ENCODE results near the gene SLC6A5.
"Not testable (repeated sequence)": the region's sequence is repeated elsewhere in the genome, so short reads cannot be mapped to it uniquely, and the experiment has no call there.

SLC6A5 gene

DNA sequence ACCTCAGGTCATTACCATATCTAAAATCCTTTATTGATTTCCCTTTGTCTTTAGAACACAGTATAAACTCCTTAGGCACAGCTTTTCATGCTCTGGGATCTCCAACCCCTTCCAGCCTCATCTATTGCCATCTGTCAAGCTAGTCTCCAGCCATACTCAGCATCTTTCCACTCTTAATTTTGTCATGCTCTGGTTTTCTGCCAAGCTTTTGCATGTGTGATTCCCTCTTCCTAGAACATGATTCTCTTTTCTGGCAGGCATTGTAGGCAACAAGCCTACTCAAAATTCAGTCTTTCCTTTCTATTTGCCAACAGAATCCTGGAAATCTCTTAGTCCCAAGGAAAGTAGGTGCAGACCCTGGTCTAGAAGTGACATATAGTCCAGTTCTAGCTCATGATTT is 35.5 kb upstream of the SLC6A5 start:
- TF ChIP-seq, protein P1, sequence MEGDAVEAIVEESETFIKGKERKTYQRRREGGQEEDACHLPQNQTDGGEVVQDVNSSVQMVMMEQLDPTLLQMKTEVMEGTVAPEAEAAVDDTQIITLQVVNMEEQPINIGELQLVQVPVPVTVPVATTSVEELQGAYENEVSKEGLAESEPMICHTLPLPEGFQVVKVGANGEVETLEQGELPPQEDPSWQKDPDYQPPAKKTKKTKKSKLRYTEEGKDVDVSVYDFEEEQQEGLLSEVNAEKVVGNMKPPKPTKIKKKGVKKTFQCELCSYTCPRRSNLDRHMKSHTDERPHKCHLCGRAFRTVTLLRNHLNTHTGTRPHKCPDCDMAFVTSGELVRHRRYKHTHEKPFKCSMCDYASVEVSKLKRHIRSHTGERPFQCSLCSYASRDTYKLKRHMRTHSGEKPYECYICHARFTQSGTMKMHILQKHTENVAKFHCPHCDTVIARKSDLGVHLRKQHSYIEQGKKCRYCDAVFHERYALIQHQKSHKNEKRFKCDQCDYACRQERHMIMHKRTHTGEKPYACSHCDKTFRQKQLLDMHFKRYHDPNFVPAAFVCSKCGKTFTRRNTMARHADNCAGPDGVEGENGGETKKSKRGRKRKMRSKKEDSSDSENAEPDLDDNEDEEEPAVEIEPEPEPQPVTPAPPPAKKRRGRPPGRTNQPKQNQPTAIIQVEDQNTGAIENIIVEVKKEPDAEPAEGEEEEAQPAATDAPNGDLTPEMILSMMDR (IDR thresholded peaks at IDR 0.05; ENCODE audit: borderline replicate concordance, extremely low read depth, low read length, poor library complexity, severe bottlenecking): no peak
- TF ChIP-seq EZH2 (IDR thresholded peaks at IDR 0.05; ENCODE audit: borderline replicate concordance, low read depth, low read length, severe bottlenecking): no peak
- H3K27ac ChIP-seq (ENCODE audit: low read length): no peak overlapping the region
- no peaks in the 10 kb centered on the region for H4K20me1 ChIP-seq (ENCODE audit: insufficient read depth, low read length)
- H3K79me2 ChIP-seq (ENCODE audit: insufficient read depth, low read length): no peaks in the 10 kb centered on the region
- no peak overlapping the region for H3K4me2 ChIP-seq (ENCODE audit: insufficient read depth, low read length)
- no peaks in the 10 kb centered on the region for H3K9me3 ChIP-seq (ENCODE audit: insufficient read depth, low read length, severe bottlenecking)
- no peaks in the 10 kb centered on the region for H3K27me3 ChIP-seq (ENCODE audit: insufficient read depth, low read length, poor library complexity)
- H3K9ac ChIP-seq (ENCODE audit: low read depth, low read length): no peak overlapping the region
- no peak overlapping the region for H2AFZ ChIP-seq (ENCODE audit: low read depth, low read length)
- no peak overlapping the region for H3K4me3 ChIP-seq (ENCODE audit: low read depth in 1 of 2, low read length in 2 of 2)
- DNase-seq (no peak), ATAC-seq (ENCODE audit: insufficient read depth, low read depth) (no peak)
- no peaks in the 10 kb centered on the region for H3K36me3 ChIP-seq (ENCODE audit: insufficient read depth, low read length)
- H3K4me1 ChIP-seq (ENCODE audit: insufficient read depth, low read length): no peaks in the 10 kb centered on the region

GRCh38 chr11:20564846-20565635 is 34.4 kb upstream of the SLC6A5 start:
- DNase-seq: no peak
- TF ChIP-seq, protein P1 (IDR thresholded peaks at IDR 0.05; ENCODE audit: borderline replicate concordance, extremely low read depth, low read length, poor library complexity, severe bottlenecking): no peak
- no peak for TF ChIP-seq EZH2 (IDR thresholded peaks at IDR 0.05; ENCODE audit: borderline replicate concordance, low read depth, low read length, severe bottlenecking)
- H3K4me2 ChIP-seq (ENCODE audit: insufficient read depth, low read length): no peak overlapping the region

GRCh38 chr11:20566115-20566514 is 33.3 kb upstream of the SLC6A5 start:
- H4K20me1 ChIP-seq (ENCODE audit: insufficient read depth, low read length); H3K9ac ChIP-seq (ENCODE audit: low read depth, low read length); DNase-seq; H3K79me2 ChIP-seq (ENCODE audit: insufficient read depth, low read length); ATAC-seq (ENCODE audit: insufficient read depth, low read depth); H3K4me1 ChIP-seq (ENCODE audit: insufficient read depth, low read length); H3K4me2 ChIP-seq (ENCODE audit: insufficient read depth, low read length); H3K4me3 ChIP-seq (ENCODE audit: low read depth in 1 of 2, low read length in 2 of 2); H2AFZ ChIP-seq (ENCODE audit: low read depth, low read length); H3K27me3 ChIP-seq (ENCODE audit: insufficient read depth, low read length, poor library complexity); H3K9me3 ChIP-seq (ENCODE audit: insufficient read depth, low read length, severe bottlenecking); H3K27ac ChIP-seq (ENCODE audit: low read length); H3K36me3 ChIP-seq (ENCODE audit: insufficient read depth, low read length): not testable (repeated sequence)

More at GRCh38 chr11:20564846-20565635, 34.4 kb upstream of the SLC6A5 start:
- Histone ChIP-seq H3K27ac (ENCODE audit: low read length) (no peak overlapping the region), H3K4me1 (ENCODE audit: insufficient read depth, low read length) (no peaks in the 10 kb centered on the region), H3K4me3 (ENCODE audit: low read depth in 1 of 2, low read length in 2 of 2) (no peak overlapping the region), H3K36me3 (ENCODE audit: insufficient read depth, low read length) (no peaks in the 10 kb centered on the region), H3K27me3 (ENCODE audit: insufficient read depth, low read length, poor library complexity) (no peaks in the 10 kb centered on the region), H3K9ac (ENCODE audit: low read depth, low read length) (no peak overlapping the region), H3K9me3 (ENCODE audit: insufficient read depth, low read length, severe bottlenecking) (no peaks in the 10 kb centered on the region), H3K79me2 (ENCODE audit: insufficient read depth, low read length) (no peaks in the 10 kb centered on the region), H2AFZ (ENCODE audit: low read depth, low read length) (no peak overlapping the region), H4K20me1 (ENCODE audit: insufficient read depth, low read length) (no peaks in the 10 kb centered on the region)
- ATAC-seq (ENCODE audit: insufficient read depth, low read depth): no peak

DNA sequence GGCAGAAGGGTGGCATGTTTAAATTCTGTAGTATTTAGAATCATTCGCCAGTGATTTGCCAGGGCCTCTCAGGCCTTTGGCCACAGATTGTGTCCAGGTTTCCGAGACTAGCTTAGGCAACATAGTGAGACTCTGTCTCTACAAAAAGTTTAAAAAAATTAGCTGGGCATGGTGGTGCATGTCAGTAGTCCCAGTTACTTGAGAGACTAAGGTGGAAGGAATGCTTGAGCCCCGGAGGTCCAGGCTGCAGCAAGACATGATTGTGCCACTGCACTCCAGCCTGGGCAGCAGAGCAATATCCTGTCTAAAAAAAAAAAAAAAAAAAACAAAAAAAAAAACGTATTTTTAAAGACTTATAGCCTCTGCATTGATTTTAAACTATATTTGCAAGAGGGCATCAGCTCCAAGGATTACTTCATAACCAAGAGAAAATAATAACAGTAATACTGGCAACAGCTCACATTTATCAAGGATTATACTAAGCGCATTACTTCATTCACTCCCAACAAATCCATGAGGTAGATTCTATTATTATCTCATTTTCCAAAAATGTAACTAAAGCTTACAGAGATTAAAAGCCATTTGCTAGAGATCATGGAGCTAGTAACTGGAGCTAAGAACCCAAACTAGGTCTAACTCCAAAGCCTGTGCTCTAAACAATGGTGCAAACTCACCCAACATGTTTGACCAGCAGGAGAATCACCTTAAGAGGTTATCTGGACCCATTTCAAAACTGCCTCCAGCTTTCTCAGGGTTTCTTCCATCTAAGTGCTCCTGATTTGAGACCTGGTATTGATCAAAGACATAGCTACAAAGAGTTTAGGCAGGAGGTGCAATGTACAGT is 32.6 kb upstream of the SLC6A5 start:
- H3K4me1 ChIP-seq (ENCODE audit: insufficient read depth, low read length): no peaks in the 10 kb centered on the region
- no peak overlapping the region for H3K9ac ChIP-seq (ENCODE audit: low read depth, low read length)
- H3K79me2 ChIP-seq (ENCODE audit: insufficient read depth, low read length): no peaks in the 10 kb centered on the region
- TF ChIP-seq, protein P1 (IDR thresholded peaks at IDR 0.05; ENCODE audit: borderline replicate concordance, extremely low read depth, low read length, poor library complexity, severe bottlenecking): no peak
- no peak for TF ChIP-seq EZH2 (IDR thresholded peaks at IDR 0.05; ENCODE audit: borderline replicate concordance, low read depth, low read length, severe bottlenecking)
- DNase-seq: no peak
- no peaks in the 10 kb centered on the region for H4K20me1 ChIP-seq (ENCODE audit: insufficient read depth, low read length)
- H3K36me3 ChIP-seq (ENCODE audit: insufficient read depth, low read length): no peaks in the 10 kb centered on the region
- H3K4me2 ChIP-seq (ENCODE audit: insufficient read depth, low read length): no peak overlapping the region
- H3K9me3 ChIP-seq (ENCODE audit: insufficient read depth, low read length, severe bottlenecking): no peaks in the 10 kb centered on the region
- no peak overlapping the region for H3K27ac ChIP-seq (ENCODE audit: low read length)
- H3K27me3 ChIP-seq (ENCODE audit: insufficient read depth, low read length, poor library complexity): no peaks in the 10 kb centered on the region
- H2AFZ ChIP-seq (ENCODE audit: low read depth, low read length): no peak overlapping the region
- no peak overlapping the region for H3K4me3 ChIP-seq (ENCODE audit: low read depth in 1 of 2, low read length in 2 of 2)
- no peak for ATAC-seq (ENCODE audit: insufficient read depth, low read depth)

- ATAC-seq (ENCODE audit: insufficient read depth, low read depth); H3K27me3 ChIP-seq (ENCODE audit: insufficient read depth, low read length, poor library complexity); H3K36me3 ChIP-seq (ENCODE audit: insufficient read depth, low read length): not testable (repeated sequence)
Measured at GRCh38 chr11:20579725-20580124, 19.7 kb upstream of the SLC6A5 start.

More at GRCh38 chr11:20579725-20580124, 19.7 kb upstream of the SLC6A5 start:
- DNase-seq; H3K4me3 ChIP-seq (ENCODE audit: low read depth in 1 of 2, low read length in 2 of 2); H3K4me1 ChIP-seq (ENCODE audit: insufficient read depth, low read length); H3K4me2 ChIP-seq (ENCODE audit: insufficient read depth, low read length); H3K27ac ChIP-seq (ENCODE audit: low read length); H3K9ac ChIP-seq (ENCODE audit: low read depth, low read length); H3K9me3 ChIP-seq (ENCODE audit: insufficient read depth, low read length, severe bottlenecking); H2AFZ ChIP-seq (ENCODE audit: low read depth, low read length); H3K79me2 ChIP-seq (ENCODE audit: insufficient read depth, low read length); H4K20me1 ChIP-seq (ENCODE audit: insufficient read depth, low read length): not testable (repeated sequence)
